HG02623 (cell line): ENCODE measurements around the gene AIRE.
"Not testable (repeated sequence)": the region's sequence is repeated elsewhere in the genome, so short reads cannot be mapped to it uniquely, and the experiment has no call there.

Experiments used
- ATAC-seq: cut with Tn5 transposase; IDR thresholded peaks from one replicate; pipeline ENCODE4 v1.9.1; 2021; ENCODE audit warnings: moderate library complexity; ENCODE audit not compliant: unreplicated experiment

The AIRE gene

DNA sequence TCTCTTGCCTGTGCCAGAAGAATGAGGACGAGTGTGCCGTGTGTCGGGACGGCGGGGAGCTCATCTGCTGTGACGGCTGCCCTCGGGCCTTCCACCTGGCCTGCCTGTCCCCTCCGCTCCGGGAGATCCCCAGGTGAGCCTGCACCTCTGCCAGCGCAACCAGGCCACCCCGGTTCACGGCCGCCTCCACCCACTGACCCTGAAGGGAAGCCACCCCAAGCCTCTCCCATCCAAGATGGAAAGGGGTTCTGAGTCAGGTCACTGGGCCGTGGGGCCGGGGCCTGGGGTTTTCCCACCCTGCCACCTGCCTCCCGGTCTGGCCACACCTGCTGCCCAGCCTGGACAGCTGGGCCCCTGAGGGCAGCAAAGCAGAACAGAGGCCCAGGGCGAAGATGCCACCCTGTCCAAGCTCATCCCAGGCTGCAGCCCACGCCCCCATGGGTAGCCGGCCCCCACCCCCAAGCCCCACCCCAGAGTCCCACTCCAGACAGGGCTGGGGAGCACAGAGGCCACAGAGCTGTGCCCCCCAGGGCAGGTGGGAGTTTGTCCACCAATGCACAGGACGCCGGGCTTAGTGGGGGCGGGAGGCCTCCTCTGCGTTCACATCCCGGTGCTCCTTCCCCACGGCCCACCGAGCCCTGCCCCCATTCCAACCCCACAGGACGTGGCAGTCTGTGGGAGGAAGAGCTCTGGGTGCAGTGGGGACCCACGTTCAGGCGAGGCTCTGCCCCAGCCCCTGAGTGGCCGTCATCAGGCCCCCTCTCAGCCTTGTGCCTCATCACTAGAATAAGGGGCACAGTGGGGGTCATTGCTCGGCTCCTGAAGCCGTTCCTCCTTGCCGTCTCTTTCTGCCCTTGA, 5.6 kb downstream of the AIRE start:
- no peak for ATAC-seq

DNA sequence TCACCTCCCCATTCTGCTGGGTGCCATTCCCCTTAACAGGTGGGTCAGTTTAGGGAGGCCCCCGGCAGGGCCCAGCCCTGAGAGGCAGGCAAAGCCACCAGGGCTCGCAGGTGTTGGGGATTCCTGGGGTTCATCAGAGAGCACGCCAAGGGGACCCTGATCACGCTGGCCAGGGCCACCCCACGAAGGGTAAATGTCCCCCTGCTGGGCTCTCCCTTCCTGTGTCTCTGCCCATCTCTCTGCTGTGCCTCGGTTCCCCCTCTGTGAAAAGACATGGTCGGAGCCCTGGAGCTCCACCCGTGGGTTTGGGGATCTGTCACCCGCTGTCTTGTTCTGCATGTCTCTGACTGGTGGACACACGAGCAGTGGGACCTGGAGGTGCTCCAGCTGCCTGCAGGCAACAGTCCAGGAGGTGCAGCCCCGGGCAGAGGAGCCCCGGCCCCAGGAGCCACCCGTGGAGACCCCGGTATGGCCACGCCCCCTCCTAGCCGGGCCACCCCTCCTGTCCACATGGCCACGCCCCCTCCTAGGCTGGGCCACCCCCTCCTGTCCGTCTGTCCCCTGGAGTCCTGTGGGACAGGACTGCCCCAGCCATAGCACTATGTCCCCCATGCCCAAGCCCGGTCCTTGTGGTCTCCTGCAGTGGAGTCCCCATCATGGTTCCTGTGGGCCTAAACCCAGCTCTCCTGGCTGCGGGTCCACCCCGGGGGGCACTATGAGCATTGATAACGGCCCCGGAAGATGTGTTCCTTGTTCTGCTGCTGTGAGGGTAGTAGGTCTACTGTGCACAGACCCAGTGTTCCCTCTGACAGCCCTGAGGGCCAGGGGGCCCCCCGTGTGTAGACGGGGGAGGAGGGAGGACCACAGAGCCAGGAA, 6.5 kb downstream of the AIRE start:
- ATAC-seq: no peak

DNA sequence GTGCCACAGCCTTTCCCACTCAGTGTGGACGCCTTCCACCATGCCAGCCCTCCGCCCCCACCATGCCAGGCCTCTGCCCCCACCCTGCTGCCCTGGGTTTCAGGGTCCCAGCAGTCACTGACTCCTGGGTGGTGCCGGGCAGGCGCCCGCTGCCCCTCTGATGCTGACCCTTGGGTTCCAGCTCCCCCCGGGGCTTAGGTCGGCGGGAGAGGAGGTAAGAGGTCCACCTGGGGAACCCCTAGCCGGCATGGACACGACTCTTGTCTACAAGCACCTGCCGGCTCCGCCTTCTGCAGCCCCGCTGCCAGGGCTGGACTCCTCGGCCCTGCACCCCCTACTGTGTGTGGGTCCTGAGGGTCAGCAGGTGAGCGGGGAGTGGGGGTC, 7.1 kb downstream of the AIRE start:
- ATAC-seq: no peak

DNA sequence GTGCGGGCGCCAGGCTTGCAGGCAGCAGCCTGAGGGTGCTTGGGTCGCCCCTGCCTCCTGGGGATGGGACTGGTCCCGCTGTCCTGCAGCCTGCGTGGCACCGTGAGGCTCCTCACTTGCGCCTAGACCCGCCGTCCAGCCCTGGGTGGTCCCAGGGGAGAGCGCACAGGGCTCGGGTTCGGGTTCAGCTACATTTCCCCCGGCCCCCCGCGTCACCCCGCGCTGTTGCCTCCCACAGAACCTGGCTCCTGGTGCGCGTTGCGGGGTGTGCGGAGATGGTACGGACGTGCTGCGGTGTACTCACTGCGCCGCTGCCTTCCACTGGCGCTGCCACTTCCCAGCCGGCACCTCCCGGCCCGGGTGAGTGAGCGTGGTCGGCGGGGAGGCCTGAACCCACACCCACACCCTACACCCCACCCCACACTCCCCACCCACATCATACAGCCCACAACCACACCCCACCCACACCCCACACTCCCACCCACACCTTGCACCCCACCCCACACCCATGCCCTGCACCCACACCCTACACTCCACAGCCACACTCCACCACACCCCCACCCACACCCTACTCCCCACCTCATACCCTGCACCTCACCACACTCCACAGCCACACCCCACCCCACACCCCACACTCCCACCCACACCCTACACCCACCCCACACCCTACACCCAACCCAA, 8.0 kb downstream of the AIRE start:
- ATAC-seq: no peak

DNA sequence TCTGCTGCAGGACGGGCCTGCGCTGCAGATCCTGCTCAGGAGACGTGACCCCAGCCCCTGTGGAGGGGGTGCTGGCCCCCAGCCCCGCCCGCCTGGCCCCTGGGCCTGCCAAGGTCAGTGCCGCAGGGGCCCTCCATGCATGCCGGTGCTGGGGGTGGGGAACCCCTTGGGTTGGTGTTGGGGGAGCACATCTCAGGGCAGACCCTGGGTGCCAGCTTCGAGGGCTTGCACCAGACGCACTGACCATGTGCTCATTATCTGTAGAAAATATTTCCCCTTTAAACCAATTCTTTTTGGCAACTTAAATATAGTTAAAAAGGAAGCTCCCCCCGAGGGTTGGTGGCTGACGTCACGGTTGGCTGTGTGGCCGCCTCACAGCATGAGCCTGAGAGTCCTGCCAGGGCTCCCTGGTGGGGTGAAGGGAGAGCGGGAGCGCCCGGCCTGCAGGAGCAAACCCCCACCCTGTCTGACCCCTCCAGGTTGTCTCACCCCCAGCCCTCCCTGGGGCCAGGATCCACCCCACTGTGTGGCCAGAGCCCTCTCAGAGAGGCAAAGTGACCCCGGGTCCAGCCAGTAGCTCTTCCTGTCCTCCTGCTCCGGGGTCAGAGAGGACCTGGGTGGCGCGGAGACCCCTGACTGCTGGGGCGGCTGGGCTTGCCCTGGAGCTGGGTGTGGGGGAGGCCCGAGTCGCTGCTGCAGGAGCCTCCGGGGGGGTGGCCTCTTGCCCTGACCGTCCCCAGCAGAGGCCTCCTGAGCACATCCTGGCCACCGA, 8.9 kb downstream of the AIRE start:
- ATAC-seq: no peak

DNA sequence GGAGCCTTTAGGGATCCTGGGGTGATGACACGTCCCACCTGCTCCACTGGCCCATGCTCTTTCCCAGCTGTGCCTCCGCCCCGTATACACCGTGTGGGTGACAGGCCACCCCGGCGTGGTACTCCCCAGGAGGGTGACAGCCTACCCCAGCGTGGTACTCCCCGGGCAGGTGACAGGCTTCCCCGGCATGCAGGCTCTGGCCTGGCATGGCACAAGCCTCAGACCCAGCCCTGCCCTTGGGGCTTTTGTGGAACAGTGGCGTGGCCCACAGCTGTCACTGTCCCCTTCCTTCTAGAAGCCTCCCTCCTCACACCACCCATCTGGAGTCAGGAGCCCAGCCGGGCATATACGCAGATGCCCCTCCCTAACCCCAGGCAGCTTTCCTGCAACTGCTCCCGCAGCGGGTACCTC, 9.5 kb downstream of the AIRE start:
- no peak for ATAC-seq

DNA sequence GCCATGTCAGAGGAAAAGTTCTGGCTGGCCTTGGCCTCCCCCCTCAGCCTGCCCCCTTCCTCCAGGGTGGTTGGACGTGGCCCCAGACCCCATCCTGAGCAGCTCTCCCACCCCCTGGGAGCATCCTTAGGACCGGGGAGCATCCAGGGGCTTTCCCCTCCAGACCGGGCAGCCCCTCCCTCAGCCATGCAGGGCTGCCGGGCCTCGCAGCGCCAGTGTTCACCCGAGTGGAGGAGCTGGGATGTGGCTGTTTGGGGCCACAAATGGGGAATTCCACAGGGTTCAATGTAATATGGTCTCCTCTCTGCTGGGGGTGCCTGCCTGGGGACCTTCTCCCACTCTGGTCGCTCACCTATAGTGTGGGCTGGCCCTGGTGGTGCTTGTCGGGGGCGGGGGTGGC, 10.0 kb downstream of the AIRE start:
- ATAC-seq: no peak

DNA sequence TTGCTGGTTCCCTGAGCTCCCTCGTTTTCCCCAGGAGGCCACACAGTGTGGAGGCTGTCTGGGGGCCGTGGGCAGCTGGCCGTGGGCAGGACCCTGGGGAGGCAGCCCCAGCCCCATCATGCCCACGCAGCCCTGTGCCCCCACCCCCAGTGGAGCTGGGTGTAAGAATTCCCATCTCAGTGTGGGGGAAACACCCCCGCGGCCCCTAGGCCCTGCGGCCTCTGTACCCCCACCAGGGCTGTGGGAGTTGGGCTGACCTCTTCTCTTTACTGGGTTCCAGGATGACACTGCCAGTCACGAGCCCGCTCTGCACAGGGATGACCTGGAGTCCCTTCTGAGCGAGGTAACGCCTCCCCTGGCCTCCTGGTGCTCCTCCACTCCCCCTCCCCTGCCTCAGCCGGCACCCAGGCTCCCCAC, 10.4 kb downstream of the AIRE start:
- ATAC-seq: no peak

DNA sequence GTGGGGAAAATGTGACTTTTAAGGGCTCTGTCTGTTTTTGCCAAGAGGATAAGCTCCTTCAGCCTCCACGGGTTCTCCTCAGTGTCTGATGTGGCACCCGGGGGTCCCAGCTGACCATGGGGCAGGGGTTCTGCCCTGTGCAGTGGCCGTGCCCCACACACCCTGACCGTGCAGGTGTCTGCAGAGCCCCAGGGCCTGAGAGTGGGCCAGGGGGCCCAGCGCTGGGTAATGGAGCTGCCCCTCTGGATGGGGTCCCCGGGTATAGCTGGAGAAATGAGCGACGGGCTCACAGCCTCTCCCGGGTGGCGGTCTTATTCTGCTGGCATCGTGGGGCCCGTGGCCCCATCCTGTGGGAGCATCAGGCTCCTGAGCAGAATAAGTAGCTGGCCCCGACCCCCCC, 11.2 kb downstream of the AIRE start:
- no peak for ATAC-seq

DNA sequence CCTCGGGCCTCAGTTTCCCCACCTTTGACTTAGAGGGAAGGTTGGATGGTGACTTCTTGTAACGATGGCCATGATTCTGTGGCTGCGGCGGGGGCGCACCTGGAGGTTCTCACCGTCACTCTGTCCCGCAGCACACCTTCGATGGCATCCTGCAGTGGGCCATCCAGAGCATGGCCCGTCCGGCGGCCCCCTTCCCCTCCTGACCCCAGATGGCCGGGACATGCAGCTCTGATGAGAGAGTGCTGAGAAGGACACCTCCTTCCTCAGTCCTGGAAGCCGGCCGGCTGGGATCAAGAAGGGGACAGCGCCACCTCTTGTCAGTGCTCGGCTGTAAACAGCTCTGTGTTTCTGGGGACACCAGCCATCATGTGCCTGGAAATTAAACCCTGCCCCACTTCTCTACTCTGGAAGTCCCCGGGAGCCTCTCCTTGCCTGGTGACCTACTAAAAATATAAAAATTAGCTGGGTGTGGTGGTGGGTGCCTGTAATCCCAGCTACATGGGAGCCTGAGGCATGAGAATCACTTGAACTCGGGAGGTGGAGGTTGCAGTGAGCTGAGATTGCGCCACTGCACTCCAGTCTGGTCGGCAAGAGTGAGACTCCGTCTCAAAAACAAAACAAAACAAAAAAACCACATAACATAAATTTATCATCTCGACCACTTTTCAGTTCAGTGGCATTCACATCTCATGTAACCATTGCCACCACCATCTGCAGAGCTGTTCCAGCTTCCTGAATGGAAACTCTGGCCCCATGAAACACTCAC, 12.0 kb downstream of the AIRE start:
- ATAC-seq: no peak

DNA sequence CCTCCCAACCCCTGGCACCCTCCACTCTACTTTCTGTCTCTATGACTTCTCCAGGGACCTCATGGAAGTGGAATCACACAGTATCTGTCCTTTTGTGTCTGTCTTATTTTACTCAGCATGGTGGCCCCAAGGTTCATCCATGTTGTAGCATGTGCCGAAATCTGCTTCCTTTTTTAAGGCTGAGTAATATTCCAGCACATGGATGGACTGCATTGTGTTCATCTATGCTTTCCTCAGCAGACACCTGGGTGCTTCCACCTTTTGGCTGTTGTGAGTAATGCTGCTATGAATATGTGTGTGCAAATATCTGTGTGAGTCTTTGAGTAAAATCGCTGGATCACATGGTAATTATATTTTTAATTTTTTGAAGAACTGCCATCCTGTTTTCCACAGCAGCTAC, 12.6 kb downstream of the AIRE start:
- no peak for ATAC-seq

DNA sequence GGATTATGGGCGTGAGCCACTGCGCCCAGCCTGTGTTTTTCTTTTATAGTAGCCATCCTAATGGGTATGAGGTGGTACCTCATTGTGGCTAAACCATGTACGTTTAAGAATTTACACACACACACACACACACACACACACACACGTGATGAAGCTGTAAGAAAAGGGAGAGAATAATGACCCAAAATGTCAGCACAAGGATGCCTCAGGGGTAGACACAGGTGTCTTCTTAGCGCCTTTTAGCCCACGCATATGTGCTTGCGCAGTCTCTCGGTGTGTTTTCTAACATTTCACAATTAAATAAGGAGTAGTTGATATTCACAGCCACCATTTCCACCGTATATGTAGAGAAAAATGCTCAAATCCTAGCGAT, 13.4 kb downstream of the AIRE start:
- no peak for ATAC-seq

DNA sequence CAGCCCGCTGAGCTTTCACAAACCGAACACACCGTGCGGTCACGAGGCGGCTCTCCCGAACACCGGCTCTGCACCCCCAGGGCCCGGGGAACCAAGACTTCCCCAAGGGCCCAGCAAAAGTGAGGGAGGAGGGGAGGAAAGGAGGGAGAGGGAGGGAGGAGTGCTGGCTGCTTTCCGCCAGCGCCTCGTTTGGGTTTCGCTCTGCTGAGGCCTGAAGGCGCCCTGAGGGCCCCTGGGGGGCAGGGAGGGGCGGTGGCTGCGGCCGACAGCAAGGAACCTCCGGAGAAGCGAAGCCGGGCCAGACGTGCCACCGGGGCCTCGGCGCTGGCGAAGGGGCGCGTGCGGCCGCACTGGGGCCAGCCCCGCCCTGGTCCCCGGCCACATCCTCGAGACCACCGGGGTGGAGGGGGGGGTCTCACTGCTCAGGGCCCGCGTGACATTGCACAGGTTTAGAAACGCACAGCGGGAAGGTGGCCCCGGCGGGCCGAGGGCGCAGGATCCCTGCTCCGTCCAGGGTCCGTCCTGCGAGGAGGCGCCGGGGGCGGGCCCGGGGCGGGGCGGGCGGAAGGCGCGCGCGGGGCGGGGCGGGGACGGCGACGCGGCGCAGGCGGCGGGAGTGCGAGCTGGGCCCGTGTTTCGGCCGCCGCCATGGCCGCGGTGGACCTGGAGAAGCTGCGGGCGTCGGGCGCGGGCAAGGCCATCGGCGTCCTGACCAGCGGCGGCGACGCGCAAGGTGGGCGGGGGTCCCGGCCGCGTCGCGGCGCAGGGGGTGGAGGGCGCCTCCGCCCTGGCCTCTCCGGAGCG, 14.0 kb downstream of the AIRE start, which contains the start of gene PFKL:
PFKL (plus strand) TSS at position 596 of the 804 bp plus-strand sequence; CDS start at position 649, 53 bp downstream.
- peak; percentile 49 for ATAC-seq

DNA sequence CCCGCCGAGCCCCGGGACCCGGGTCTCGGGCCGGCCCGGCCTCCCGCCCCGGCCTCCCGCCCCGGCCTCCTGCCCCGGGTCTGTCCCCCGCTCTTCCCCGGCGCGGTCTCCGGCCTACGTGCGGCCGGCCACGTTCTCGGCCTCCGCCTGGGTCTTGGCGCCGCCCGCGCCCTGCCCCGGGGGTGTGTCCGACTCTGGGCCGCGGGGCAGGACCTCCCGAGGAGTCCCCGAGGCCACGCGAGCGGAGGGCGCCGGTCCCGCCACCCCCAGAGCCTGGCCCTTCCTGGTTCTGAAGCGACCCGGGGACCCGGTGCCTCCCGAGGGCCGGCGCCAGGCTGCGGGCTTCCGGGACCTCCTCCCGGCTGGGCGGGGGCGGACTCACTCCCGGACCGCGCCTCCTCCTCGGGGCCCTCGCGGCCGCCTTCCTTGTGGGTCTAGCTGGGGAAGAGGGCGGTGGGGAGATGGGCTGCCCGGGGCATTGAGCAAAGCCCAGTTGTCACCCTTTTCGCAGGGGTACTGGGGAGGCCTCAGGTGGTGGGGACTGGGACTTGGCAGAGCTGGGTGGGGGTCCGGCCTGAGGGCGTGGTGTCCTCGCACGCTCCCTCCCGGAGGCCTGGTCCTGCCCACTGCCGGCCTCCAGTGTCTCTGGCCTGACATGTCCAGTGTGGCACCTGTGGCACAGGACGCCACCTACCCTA, 14.7 kb downstream of the AIRE start:
- no peak for ATAC-seq

DNA sequence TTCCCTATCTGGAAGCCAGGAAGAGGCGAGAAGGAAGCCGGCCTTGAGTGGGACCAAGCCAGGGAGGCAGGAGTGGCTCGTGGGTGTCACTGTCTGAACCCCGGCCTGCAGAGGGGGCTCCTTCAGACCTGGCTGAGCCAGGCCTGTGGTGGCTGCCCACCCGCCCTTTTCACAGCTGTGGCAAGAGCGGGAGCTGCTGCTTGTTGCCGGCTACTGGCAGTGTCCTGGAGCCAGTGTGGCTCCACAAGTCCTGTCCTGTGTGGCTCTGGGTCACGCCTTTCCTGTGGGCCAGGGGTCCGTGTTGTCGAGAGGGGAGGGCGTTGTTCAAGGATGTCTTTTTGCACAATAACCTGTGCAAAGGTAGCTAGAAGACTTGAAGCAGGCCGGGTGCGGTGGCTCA, 15.5 kb downstream of the AIRE start:
- ATAC-seq: no peak

DNA sequence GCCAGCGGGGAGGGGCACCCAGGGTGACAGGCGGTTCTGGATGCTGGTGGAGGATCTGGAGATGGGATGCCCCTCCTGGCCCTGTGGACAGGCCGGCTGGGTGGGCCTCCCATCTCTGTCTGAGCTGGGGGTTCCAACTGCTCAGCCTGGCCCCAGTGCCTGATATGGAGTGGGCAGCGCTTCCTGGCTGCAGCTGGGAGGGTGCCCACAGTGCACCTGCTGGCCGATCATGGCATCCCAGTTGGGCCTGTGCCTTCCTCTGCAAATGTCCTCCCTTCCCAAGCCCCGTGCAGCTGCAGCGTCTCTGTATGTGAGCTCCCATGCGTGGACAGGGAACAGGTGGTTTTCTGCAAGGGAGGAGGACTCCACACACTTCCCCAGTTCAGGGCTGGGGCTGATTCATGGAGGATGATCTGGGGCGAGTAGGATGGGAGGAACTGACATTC, 16.3 kb downstream of the AIRE start:
- ATAC-seq: no peak

DNA sequence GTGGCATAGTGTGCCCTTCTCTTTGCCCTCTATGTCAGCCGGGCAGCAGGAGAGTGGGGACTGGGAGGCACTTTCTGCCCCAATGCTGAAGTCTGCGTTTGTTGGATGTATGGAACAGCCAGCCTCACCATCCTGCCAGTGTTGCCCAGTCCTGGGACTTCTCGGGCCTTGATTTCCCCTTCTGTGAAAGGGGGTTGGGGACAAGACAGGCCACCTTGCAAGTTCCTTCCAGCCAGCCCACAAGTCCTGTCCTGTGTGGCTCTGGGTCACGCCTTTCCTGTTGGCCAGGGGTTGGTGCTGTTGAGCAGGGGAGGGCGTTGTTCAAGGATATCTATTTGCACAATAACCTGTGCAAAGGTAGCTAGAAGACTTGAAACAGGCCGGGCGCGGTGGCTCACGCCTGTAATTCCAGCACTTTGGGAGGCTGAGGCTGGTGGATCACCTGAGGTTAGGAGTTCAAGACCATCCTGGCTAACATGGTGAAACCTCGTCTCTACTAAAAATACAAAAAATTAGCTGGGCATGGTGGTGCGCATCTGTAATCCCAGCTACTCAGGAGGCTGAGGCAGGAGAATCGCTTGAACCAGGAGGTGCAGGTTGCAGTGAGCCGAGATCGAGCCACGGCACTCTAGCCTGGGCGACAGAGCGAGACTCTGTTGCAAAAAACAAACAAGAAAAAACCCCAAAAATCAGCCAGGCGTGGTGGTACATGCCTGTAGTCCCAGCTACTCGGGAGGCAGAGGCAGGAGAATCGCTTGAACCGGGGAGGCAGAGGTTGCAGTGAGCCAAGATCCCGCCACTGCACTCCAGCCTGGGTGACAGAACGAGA, 17.1 kb downstream of the AIRE start:
- not testable (repeated sequence) for ATAC-seq
